Mesothelial cell of epicardium (in vitro differentiated cells): ENCODE measurements around the gene TCEA3. TPM values are rescaled to one million over a fixed set of nuclear protein-coding genes. Genes with fewer than 3 reads are reported as not detected.

Experiments used
- DNase-seq, 2 experiments: peaks; one replicate each; pipeline ENCODE4 v3.0.0; 2021; ENCODE audit warnings: low spot score in 2 of 2; ENCODE audit not compliant: unreplicated experiment in 2 of 2
- H3K27ac Mint-ChIP-seq: 2 replicates; pipeline ENCODE4 v1.8.0; 2021; ENCODE audit warnings: mixed read lengths
- H3K27me3 Mint-ChIP-seq: 2 replicates; pipeline ENCODE4 v1.8.0; 2021; ENCODE audit warnings: low read depth, mixed read lengths
- H3K36me3 Mint-ChIP-seq: 2 replicates; pipeline ENCODE4 v1.8.0; 2021; ENCODE audit warnings: mixed read lengths
- H3K4me1 Mint-ChIP-seq: 2 replicates; pipeline ENCODE4 v1.8.0; 2021; ENCODE audit warnings: mixed read lengths
- H3K4me3 Mint-ChIP-seq: 2 replicates; pipeline ENCODE4 v1.8.0; 2021; ENCODE audit warnings: mild to moderate bottlenecking, moderate library complexity, mixed read lengths
- H3K9me3 Mint-ChIP-seq: 2 replicates; pipeline ENCODE4 v1.8.0; 2021; ENCODE audit warnings: mixed read lengths
- total RNA-seq: library from RNA; stranded (reverse); gene quantifications from 3 replicates; pipeline ENCODE4 v1.2.1, GENCODE V29; 2021
- TF ChIP-seq, protein P1 (sequence below): fragments of 200-600 bp; sonication (generic); IDR thresholded peaks from one replicate; pipeline ENCODE4 v1.5.0; 2021; ENCODE audit warnings: antibody characterized with exemption; ENCODE audit not compliant: unreplicated experiment

TCEA3 gene
- total RNA-seq, 1 donor from 2014 or later = 10.0 TPM

DNA sequence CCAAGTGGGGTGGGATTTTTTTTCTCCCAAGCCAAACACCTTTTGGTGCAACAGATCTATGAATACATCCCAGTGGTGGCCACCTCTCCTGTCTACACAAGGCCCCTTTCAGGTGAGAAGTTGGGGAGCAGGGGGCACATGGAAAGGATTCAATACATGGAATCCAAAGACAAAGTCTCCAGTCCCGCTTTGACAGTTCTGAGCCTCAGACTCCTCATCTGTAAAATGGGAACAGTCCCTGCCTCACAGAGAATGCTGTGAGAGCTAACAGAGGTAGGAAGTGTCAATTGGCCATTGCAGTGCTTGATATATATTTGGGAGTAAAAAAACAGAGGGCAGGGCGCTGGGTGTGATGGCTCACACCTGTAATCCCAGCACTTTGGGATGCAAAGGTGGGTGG, 28.2 kb downstream of the TCEA3 start:
- no peaks in the 10 kb centered on the region for H3K9me3 Mint-ChIP-seq
- no peak overlapping the region for H3K27ac Mint-ChIP-seq
- TF ChIP-seq, protein P1, sequence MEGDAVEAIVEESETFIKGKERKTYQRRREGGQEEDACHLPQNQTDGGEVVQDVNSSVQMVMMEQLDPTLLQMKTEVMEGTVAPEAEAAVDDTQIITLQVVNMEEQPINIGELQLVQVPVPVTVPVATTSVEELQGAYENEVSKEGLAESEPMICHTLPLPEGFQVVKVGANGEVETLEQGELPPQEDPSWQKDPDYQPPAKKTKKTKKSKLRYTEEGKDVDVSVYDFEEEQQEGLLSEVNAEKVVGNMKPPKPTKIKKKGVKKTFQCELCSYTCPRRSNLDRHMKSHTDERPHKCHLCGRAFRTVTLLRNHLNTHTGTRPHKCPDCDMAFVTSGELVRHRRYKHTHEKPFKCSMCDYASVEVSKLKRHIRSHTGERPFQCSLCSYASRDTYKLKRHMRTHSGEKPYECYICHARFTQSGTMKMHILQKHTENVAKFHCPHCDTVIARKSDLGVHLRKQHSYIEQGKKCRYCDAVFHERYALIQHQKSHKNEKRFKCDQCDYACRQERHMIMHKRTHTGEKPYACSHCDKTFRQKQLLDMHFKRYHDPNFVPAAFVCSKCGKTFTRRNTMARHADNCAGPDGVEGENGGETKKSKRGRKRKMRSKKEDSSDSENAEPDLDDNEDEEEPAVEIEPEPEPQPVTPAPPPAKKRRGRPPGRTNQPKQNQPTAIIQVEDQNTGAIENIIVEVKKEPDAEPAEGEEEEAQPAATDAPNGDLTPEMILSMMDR = no peak
- H3K27me3 Mint-ChIP-seq = peaks cover 4% of the 10 kb centered on the region
- H3K4me3 Mint-ChIP-seq = no peak overlapping the region
- DNase-seq = no peak
- H3K36me3 Mint-ChIP-seq = peaks cover 2% of the 10 kb centered on the region
- peaks cover 13% of the 10 kb centered on the region for H3K4me1 Mint-ChIP-seq

DNA sequence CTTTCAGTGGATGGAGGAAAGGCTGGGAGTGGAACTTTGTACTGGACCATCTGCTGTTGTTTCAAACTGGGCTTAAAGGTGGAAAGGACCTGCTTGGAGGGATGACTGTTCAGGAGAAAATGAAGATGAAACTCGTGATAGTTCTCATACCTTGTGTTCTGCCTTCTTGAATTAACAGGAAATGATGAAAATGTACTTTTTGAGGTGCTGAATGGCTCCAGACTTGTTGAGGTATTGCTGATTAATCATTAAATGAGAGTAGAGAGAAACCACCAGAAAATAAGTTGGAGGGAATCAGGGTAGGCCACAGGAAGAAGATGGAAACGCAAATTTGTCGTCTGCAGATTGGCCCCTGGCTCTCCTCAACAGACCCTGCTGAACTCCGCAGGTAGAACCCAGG, 28.7 kb downstream of the TCEA3 start:
- H3K27ac Mint-ChIP-seq = no peak overlapping the region
- peaks cover 13% of the 10 kb centered on the region for H3K4me1 Mint-ChIP-seq
- peaks cover 4% of the 10 kb centered on the region for H3K27me3 Mint-ChIP-seq
- H3K9me3 Mint-ChIP-seq = no peaks in the 10 kb centered on the region
- no peak overlapping the region for H3K4me3 Mint-ChIP-seq
- H3K36me3 Mint-ChIP-seq = peaks cover 2% of the 10 kb centered on the region
- TF ChIP-seq, protein P1 = no peak
- DNase-seq = no peak

DNA sequence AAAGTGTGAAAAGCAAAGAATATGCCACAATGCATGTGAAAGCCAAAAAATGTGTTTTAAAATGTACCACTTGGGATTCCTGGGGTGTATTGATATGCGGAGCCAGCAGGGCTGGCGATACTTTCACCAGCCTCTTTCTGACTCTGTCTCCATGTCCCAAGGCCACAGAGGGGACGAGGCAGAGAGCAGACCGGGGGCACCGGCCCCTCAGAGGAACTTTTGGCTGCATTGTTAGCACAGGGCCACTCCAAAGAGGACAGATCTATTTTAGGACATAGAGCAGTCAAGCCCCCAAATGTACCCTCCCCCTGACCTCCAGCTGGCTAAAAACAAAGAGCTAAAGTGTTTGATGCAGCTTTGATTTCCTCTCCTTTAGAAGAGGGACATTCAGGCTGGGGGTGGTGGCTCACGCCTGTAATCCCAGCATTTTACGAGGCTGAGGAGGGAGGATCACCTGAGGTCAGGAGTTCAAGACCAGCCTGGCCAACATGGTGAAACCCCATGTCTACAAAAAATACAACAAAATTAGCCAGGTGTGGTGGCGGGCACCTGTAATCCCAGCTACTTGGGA, 29.3 kb downstream of the TCEA3 start:
- H3K27ac Mint-ChIP-seq = peak overlapping the region; percentile 77
- TF ChIP-seq, protein P1 = no peak
- DNase-seq = no peak
- peaks cover 4% of the 10 kb centered on the region for H3K27me3 Mint-ChIP-seq
- no peaks in the 10 kb centered on the region for H3K9me3 Mint-ChIP-seq
- peaks cover 13% of the 10 kb centered on the region for H3K4me1 Mint-ChIP-seq
- H3K36me3 Mint-ChIP-seq = peaks cover 2% of the 10 kb centered on the region
- H3K4me3 Mint-ChIP-seq = no peak overlapping the region

DNA sequence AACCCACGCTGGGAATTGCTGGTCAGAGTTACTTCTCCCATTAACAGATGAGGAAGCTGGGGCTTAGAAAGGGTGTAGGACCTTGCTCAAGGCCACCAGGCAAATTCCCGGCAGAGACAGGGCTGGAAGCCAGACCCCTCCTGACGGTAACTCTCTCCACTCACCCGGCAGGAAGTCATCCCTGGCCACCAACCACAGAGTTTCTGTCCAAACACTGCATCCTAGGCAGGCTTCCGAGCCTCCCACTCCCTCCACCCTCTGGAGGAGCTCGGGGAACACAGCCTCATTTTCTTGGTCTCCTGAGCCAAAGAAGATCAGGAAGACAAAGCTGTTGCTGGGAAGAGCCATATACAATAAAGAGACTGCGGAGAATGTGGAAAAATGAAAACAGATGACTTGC, 29.9 kb downstream of the TCEA3 start:
- Mint-ChIP-seq H3K36me3 (peaks cover 2% of the 10 kb centered on the region), H3K27ac (peak overlapping the region; percentile 77), H3K4me1 (peaks cover 13% of the 10 kb centered on the region), H3K9me3 (no peaks in the 10 kb centered on the region), H3K27me3 (peaks cover 4% of the 10 kb centered on the region), H3K4me3 (no peak overlapping the region)
- DNase-seq = peak in 1 of 2 experiments; percentile 44
- TF ChIP-seq, protein P1 = no peak

DNA sequence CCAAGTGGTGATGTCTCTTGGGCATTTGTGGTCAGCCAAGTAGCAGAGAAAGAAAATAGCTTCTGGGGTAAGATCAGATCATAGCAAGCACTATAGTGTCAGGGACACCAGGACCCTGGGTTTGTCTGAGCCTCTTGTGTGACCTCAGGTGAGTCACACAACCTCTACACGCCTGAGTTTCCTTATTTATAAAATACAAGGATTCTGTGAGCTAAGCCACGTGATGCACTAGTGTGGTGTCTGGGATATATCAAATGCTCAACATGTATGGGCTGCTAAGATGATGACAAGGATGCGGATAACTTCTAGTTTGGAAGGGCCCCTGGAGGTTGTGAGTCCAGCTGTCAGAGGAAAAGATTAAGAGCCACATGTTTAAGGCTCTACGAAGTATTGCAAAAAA, 30.4 kb downstream of the TCEA3 start:
- Mint-ChIP-seq H3K27me3 (peaks cover 4% of the 10 kb centered on the region), H3K9me3 (no peaks in the 10 kb centered on the region), H3K27ac (peak overlapping the region; percentile 77), H3K4me1 (peaks cover 13% of the 10 kb centered on the region), H3K36me3 (peaks cover 2% of the 10 kb centered on the region), H3K4me3 (no peak overlapping the region)
- TF ChIP-seq, protein P1 = no peak
- DNase-seq = no peak

DNA sequence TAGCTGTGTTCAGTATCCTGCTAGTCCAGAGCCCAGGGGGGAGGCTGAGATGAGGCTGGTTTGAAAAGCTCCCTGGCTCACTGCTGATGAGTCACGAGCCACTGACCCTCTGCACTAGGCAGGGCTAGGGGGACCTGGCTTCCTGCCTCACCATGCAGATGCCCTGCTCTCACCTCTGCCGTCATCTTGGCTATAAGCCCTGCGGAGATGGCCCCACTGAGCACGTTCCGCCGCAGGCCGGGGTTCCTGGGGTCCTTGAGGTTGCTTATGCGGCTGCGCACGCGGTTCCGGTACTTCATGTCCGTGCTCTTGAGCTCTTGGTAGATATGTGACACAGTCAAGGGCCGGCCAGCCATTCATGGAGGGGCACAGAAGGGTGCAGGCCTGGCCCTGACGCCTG, 30.8 kb downstream of the TCEA3 start:
- Mint-ChIP-seq H3K27me3 (peaks cover 4% of the 10 kb centered on the region), H3K4me1 (peaks cover 13% of the 10 kb centered on the region), H3K4me3 (no peak overlapping the region), H3K9me3 (no peaks in the 10 kb centered on the region), H3K27ac (peak overlapping the region; percentile 77), H3K36me3 (peaks cover 2% of the 10 kb centered on the region)
- no peak for DNase-seq
- TF ChIP-seq, protein P1 = no peak
